NCI-H128 (cell line): ENCODE data around the gene SAMD5.

ENCODE experiments used
- DNase-seq: peaks from one replicate; lab custom pipeline; 2025; ENCODE audit not compliant: unreplicated experiment; lab: John Stamatoyannopoulos, UW

The SAMD5 gene

GRCh38 chr6:147617366-147617765, 108.9 kb downstream of the SAMD5 start:
- no peak for DNase-seq

- DNase-seq, result no peak
Measured at GRCh38 chr6:147618457-147618856, 110.0 kb downstream of the SAMD5 start.

GRCh38 chr6:147618927-147619326, 110.4 kb downstream of the SAMD5 start:
- DNase-seq, result no peak
